ENCODE data around the gene LIX1.

Gene LIX1

DNA sequence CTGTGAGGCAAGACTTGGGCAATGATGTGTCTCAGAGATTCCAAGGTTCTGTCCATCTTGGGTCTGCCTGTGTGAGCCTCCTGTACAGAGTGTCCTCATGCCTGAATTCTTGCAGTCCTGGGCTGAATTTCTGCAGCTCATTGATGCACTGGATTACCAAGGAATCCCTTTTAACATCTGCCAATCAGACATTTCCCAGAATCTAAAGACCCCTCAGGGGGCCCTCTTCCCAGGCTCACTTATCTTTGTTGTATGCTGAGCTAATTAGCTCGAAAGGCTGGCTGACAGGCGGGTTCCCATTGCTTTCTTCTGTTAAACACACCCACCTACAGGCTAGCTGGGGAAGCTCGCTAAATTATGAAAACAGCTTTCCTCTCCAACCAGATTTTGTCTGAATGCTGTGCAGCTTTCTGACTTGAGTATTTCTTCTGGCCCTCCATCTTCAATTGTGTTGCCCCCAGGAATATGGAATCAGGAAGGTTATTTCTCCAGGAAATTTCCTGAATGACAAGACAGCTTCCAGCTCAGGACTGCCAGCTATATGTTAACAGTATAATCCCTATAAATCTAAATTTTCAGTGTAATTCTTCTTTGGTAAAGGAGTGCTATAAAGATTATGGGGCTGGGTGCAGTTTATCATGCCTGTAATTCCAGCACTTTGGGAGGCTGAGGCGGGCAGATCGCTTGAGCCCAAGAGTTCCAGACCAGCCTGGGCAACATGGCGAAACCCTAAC, at the start of gene LIX1 (continued):
- TF ChIP-seq, protein P1, sequence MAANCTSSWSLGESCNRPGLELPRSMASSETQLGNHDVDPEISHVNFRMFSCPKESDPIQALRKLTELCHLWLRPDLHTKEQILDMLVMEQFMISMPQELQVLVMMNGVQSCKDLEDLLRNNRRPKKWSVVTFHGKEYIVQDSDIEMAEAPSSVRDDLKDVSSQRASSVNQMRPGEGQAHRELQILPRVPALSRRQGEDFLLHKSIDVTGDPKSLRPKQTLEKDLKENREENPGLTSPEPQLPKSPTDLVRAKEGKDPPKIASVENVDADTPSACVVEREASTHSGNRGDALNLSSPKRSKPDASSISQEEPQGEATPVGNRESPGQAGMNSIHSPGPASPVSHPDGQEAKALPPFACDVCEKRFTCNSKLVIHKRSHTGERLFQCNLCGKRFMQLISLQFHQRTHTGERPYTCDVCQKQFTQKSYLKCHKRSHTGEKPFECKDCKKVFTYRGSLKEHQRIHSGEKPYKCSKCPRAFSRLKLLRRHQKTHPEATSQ (tag by site-specific recombination; IDR thresholded peaks at IDR 0.05) = no peak
- TF ChIP-seq, protein P2, sequence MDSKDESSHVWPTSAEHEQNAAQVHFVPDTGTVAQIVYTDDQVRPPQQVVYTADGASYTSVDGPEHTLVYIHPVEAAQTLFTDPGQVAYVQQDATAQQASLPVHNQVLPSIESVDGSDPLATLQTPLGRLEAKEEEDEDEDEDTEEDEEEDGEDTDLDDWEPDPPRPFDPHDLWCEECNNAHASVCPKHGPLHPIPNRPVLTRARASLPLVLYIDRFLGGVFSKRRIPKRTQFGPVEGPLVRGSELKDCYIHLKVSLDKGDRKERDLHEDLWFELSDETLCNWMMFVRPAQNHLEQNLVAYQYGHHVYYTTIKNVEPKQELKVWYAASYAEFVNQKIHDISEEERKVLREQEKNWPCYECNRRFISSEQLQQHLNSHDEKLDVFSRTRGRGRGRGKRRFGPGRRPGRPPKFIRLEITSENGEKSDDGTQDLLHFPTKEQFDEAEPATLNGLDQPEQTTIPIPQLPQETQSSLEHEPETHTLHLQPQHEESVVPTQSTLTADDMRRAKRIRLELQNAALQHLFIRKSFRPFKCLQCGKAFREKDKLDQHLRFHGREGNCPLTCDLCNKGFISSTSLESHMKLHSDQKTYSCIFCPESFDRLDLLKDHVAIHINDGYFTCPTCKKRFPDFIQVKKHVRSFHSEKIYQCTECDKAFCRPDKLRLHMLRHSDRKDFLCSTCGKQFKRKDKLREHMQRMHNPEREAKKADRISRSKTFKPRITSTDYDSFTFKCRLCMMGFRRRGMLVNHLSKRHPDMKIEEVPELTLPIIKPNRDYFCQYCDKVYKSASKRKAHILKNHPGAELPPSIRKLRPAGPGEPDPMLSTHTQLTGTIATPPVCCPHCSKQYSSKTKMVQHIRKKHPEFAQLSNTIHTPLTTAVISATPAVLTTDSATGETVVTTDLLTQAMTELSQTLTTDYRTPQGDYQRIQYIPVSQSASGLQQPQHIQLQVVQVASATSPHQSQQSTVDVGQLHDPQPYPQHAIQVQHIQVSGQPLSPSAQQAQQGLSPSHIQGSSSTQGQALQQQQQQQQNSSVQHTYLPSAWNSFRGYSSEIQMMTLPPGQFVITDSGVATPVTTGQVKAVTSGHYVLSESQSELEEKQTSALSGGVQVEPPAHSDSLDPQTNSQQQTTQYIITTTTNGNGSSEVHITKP (tag by site-specific recombination; IDR thresholded peaks at IDR 0.05) = no peak
- TF ChIP-seq ZNF837 (tag by site-specific recombination; IDR thresholded peaks at IDR 0.05) (no peak), MEIS1 (CRISPR knock-in tag; IDR thresholded peaks at IDR 0.05; ENCODE audit: borderline replicate concordance) (peak; percentile 36; the same call in 1 of the 2 replicates), ZNF266 (tag by site-specific recombination; IDR thresholded peaks at IDR 0.05; ENCODE audit: low read depth) (no peak), ZBTB17 (tag by site-specific recombination; IDR thresholded peaks at IDR 0.05) (peak; percentile 71), ZNF473 (tag by site-specific recombination; IDR thresholded peaks at IDR 0.05) (no peak), ZNF341 (tag by site-specific recombination; IDR thresholded peaks at IDR 0.05; ENCODE audit: low read depth) (no peak), ZNF521 (tag by site-specific recombination; IDR thresholded peaks at IDR 0.05) (no peak), ZNF426 (tag by site-specific recombination; IDR thresholded peaks at IDR 0.05) (no peak), ZFP69B (tag by site-specific recombination; IDR thresholded peaks at IDR 0.05) (no peak), OVOL3 (tag by site-specific recombination; IDR thresholded peaks at IDR 0.05) (no peak), ZNF776 (tag by site-specific recombination; IDR thresholded peaks at IDR 0.05; ENCODE audit: borderline replicate concordance) (no peak), ZNF530 (tag by site-specific recombination; IDR thresholded peaks at IDR 0.05; ENCODE audit: low read depth) (no peak), ZNF76 (tag by site-specific recombination; IDR thresholded peaks at IDR 0.05; ENCODE audit: borderline replicate concordance, low read depth) (no peak), ZNF558 (tag by site-specific recombination; IDR thresholded peaks at IDR 0.05) (no peak), HOXC10 (CRISPR knock-in tag; IDR thresholded peaks at IDR 0.05) (no peak), ZNF157 (tag by site-specific recombination; IDR thresholded peaks at IDR 0.05) (no peak)
- TF ChIP-seq, protein P3, sequence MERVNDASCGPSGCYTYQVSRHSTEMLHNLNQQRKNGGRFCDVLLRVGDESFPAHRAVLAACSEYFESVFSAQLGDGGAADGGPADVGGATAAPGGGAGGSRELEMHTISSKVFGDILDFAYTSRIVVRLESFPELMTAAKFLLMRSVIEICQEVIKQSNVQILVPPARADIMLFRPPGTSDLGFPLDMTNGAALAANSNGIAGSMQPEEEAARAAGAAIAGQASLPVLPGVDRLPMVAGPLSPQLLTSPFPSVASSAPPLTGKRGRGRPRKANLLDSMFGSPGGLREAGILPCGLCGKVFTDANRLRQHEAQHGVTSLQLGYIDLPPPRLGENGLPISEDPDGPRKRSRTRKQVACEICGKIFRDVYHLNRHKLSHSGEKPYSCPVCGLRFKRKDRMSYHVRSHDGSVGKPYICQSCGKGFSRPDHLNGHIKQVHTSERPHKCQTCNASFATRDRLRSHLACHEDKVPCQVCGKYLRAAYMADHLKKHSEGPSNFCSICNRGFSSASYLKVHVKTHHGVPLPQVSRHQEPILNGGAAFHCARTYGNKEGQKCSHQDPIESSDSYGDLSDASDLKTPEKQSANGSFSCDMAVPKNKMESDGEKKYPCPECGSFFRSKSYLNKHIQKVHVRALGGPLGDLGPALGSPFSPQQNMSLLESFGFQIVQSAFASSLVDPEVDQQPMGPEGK (tag by site-specific recombination; IDR thresholded peaks at IDR 0.05) = no peak
- TF ChIP-seq, protein P4, sequence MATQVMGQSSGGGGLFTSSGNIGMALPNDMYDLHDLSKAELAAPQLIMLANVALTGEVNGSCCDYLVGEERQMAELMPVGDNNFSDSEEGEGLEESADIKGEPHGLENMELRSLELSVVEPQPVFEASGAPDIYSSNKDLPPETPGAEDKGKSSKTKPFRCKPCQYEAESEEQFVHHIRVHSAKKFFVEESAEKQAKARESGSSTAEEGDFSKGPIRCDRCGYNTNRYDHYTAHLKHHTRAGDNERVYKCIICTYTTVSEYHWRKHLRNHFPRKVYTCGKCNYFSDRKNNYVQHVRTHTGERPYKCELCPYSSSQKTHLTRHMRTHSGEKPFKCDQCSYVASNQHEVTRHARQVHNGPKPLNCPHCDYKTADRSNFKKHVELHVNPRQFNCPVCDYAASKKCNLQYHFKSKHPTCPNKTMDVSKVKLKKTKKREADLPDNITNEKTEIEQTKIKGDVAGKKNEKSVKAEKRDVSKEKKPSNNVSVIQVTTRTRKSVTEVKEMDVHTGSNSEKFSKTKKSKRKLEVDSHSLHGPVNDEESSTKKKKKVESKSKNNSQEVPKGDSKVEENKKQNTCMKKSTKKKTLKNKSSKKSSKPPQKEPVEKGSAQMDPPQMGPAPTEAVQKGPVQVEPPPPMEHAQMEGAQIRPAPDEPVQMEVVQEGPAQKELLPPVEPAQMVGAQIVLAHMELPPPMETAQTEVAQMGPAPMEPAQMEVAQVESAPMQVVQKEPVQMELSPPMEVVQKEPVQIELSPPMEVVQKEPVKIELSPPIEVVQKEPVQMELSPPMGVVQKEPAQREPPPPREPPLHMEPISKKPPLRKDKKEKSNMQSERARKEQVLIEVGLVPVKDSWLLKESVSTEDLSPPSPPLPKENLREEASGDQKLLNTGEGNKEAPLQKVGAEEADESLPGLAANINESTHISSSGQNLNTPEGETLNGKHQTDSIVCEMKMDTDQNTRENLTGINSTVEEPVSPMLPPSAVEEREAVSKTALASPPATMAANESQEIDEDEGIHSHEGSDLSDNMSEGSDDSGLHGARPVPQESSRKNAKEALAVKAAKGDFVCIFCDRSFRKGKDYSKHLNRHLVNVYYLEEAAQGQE (tag by site-specific recombination; IDR thresholded peaks at IDR 0.05) = no peak
- TF ChIP-seq, protein P5, sequence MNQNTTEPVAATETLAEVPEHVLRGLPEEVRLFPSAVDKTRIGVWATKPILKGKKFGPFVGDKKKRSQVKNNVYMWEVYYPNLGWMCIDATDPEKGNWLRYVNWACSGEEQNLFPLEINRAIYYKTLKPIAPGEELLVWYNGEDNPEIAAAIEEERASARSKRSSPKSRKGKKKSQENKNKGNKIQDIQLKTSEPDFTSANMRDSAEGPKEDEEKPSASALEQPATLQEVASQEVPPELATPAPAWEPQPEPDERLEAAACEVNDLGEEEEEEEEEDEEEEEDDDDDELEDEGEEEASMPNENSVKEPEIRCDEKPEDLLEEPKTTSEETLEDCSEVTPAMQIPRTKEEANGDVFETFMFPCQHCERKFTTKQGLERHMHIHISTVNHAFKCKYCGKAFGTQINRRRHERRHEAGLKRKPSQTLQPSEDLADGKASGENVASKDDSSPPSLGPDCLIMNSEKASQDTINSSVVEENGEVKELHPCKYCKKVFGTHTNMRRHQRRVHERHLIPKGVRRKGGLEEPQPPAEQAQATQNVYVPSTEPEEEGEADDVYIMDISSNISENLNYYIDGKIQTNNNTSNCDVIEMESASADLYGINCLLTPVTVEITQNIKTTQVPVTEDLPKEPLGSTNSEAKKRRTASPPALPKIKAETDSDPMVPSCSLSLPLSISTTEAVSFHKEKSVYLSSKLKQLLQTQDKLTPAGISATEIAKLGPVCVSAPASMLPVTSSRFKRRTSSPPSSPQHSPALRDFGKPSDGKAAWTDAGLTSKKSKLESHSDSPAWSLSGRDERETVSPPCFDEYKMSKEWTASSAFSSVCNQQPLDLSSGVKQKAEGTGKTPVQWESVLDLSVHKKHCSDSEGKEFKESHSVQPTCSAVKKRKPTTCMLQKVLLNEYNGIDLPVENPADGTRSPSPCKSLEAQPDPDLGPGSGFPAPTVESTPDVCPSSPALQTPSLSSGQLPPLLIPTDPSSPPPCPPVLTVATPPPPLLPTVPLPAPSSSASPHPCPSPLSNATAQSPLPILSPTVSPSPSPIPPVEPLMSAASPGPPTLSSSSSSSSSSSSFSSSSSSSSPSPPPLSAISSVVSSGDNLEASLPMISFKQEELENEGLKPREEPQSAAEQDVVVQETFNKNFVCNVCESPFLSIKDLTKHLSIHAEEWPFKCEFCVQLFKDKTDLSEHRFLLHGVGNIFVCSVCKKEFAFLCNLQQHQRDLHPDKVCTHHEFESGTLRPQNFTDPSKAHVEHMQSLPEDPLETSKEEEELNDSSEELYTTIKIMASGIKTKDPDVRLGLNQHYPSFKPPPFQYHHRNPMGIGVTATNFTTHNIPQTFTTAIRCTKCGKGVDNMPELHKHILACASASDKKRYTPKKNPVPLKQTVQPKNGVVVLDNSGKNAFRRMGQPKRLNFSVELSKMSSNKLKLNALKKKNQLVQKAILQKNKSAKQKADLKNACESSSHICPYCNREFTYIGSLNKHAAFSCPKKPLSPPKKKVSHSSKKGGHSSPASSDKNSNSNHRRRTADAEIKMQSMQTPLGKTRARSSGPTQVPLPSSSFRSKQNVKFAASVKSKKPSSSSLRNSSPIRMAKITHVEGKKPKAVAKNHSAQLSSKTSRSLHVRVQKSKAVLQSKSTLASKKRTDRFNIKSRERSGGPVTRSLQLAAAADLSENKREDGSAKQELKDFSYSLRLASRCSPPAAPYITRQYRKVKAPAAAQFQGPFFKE (tag by site-specific recombination; IDR thresholded peaks at IDR 0.05; ENCODE audit: borderline replicate concordance) = no peak
